ENCODE measurements around the gene LDLRAD1.
"Not testable (repeated sequence)": the region's sequence is repeated elsewhere in the genome, so short reads cannot be mapped to it uniquely, and the experiment has no call there.

LDLRAD1 gene

GRCh38 chr1:54017979-54018378, at the start of gene LDLRAD1:
TSS of gene LDLRAD1 (minus strand) at chr1:54018186. CDS start at chr1:54018112, 74 bp downstream.
- no peak for DNase-seq

- no peak for DNase-seq
Observed at GRCh38 chr1:54064299-54064698, 46.3 kb upstream of the LDLRAD1 start.

- DNase-seq, result no peak
Observed at GRCh38 chr1:54054438-54054749, 36.4 kb upstream of the LDLRAD1 start.

- no peak for DNase-seq
Observed at GRCh38 chr1:54053745-54054437, 35.9 kb upstream of the LDLRAD1 start.

- peak; percentile 97 for DNase-seq
Observed at GRCh38 chr1:54052934-54053744, 35.2 kb upstream of the LDLRAD1 start, which contains the start of the genes TCEANC2 and TMEM59. TSS of gene TCEANC2 (plus strand) at chr1:54053608. CDS start at chr1:54054423, 815 bp downstream. TSS of gene TMEM59 (minus strand) at chr1:54053204. CDS start at chr1:54053188, 16 bp downstream.

- DNase-seq, result peak; percentile 59
Observed at GRCh38 chr1:54052431-54052933, 34.5 kb upstream of the LDLRAD1 start.

GRCh38 chr1:54051933-54052430, 34.0 kb upstream of the LDLRAD1 start:
- no peak for DNase-seq

GRCh38 chr1:54050435-54050834, 32.4 kb upstream of the LDLRAD1 start:
- not testable (repeated sequence) for DNase-seq

GRCh38 chr1:54047384-54048305, 29.7 kb upstream of the LDLRAD1 start:
- no peak for DNase-seq

- no peak for DNase-seq
Observed at GRCh38 chr1:54046671-54047383, 28.8 kb upstream of the LDLRAD1 start.

- no peak for DNase-seq
Observed at GRCh38 chr1:54045496-54045895, 27.5 kb upstream of the LDLRAD1 start.

GRCh38 chr1:54041806-54042205, 23.8 kb upstream of the LDLRAD1 start:
- DNase-seq, result no peak

GRCh38 chr1:54037476-54037875, 19.5 kb upstream of the LDLRAD1 start:
- DNase-seq, result no peak

GRCh38 chr1:54028306-54029251, 10.6 kb upstream of the LDLRAD1 start:
- no peak for DNase-seq

- no peak for DNase-seq
Observed at GRCh38 chr1:54027848-54028247, 9.9 kb upstream of the LDLRAD1 start.

- not testable (repeated sequence) for DNase-seq
Observed at GRCh38 chr1:54024811-54025210, 6.8 kb upstream of the LDLRAD1 start.

GRCh38 chr1:54024358-54024757, 6.4 kb upstream of the LDLRAD1 start:
- no peak for DNase-seq

- not testable (repeated sequence) for DNase-seq
Observed at GRCh38 chr1:54019562-54020176, 1.7 kb upstream of the LDLRAD1 start.

GRCh38 chr1:54018635-54019034, 649 bp upstream of the LDLRAD1 start:
- DNase-seq, result no peak

All from right forelimb (tissue), 1 donor.